Measurements from ENCODE around the gene AUTS2. TPM values are rescaled to one million over a fixed set of nuclear protein-coding genes. Genes with fewer than 3 reads are reported as not detected.

The AUTS2 gene
- total RNA-seq, 3 donors from 2014 or later = 31.2 to 67.6 (median 36.5) TPM

DNA sequence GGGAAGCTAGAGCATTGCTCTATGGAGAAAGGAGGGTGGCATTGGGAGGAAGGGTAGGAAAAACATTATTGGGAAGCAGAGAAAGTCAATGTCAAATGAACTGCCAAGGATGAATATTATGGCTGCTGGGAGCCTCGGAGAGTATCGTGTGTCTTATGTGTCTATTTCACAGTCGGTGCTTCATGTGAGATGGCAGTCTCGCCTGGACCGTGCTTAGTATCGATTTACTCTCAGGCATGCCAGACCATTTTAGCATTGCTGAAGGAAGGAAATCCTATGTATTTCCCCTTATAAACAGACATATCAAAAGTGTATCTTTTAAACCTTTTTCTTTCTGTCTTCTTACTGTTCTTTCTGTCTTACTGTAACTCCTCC, 612.6 kb downstream of the AUTS2 start:
- H3K36me3 ChIP-seq (ENCODE audit: low read depth) = no peaks in the 10 kb centered on the region
- no peak for DNase-seq
- no peaks in the 10 kb centered on the region for H3K9me3 ChIP-seq
- intact Hi-C loops (cut with DNase I, micrococcal nuclease) = no loop called here
- TF ChIP-seq, protein P1, sequence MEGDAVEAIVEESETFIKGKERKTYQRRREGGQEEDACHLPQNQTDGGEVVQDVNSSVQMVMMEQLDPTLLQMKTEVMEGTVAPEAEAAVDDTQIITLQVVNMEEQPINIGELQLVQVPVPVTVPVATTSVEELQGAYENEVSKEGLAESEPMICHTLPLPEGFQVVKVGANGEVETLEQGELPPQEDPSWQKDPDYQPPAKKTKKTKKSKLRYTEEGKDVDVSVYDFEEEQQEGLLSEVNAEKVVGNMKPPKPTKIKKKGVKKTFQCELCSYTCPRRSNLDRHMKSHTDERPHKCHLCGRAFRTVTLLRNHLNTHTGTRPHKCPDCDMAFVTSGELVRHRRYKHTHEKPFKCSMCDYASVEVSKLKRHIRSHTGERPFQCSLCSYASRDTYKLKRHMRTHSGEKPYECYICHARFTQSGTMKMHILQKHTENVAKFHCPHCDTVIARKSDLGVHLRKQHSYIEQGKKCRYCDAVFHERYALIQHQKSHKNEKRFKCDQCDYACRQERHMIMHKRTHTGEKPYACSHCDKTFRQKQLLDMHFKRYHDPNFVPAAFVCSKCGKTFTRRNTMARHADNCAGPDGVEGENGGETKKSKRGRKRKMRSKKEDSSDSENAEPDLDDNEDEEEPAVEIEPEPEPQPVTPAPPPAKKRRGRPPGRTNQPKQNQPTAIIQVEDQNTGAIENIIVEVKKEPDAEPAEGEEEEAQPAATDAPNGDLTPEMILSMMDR (IDR thresholded peaks at IDR 0.05) = no peak
- H3K4me1 ChIP-seq (ENCODE audit: low read depth) = no peaks in the 10 kb centered on the region
- no peak for ATAC-seq
- no peak overlapping the region for H3K4me3 ChIP-seq

DNA sequence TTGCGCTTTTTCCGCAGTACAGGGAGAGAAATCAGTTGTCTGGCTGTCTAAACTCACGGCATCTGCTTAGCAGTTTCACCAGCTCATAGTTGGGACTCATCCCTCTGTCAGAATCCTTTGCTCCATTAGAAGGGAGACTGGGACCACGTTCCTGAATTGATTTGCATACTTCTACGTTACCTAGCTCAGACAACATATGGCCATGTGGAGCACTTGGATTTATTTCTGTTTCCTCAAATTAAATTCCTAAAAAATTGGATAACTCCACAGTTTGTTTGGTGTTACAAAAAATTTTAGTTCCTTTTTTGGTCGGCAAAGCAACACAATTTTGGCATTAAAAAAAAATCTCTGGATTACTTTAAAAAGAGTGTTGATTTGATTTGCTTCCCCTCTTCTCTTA, 614.0 kb downstream of the AUTS2 start:
- DNase-seq (no peak), ATAC-seq (no peak)
- no peaks in the 10 kb centered on the region for H3K36me3 ChIP-seq (ENCODE audit: low read depth)
- H3K9me3 ChIP-seq = no peaks in the 10 kb centered on the region
- TF ChIP-seq, protein P1 (IDR thresholded peaks at IDR 0.05) = no peak
- intact Hi-C loops (cut with DNase I, micrococcal nuclease) = no loop called here
- H3K4me1 ChIP-seq (ENCODE audit: low read depth) = no peaks in the 10 kb centered on the region
- H3K4me3 ChIP-seq = no peak overlapping the region

DNA sequence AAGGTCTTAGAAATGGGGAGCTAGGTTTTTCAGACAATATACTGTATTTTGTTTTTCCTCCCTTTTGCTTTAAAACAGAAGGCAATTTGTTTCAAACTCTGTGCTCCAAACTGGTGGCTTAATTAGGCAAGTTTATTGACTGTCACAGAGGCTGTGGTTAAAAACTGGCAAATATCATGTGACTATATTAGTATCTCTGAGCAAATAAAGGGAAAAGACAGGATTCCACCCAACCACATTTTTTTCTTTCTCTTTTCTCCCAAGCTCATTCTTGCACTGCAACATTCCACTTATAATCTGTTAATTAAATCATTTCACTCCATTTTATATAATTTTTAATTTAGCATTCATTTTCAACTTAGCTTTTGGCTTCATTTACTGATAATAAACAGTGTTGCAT, 615.8 kb downstream of the AUTS2 start:
- no peaks in the 10 kb centered on the region for H3K9me3 ChIP-seq
- H3K36me3 ChIP-seq (ENCODE audit: low read depth) = no peaks in the 10 kb centered on the region
- H3K4me3 ChIP-seq = no peak overlapping the region
- TF ChIP-seq, protein P1 (IDR thresholded peaks at IDR 0.05) = no peak
- intact Hi-C loops (cut with DNase I, micrococcal nuclease) = no loop called here
- DNase-seq = no peak
- H3K4me1 ChIP-seq (ENCODE audit: low read depth) = no peaks in the 10 kb centered on the region
- ATAC-seq = no peak

DNA sequence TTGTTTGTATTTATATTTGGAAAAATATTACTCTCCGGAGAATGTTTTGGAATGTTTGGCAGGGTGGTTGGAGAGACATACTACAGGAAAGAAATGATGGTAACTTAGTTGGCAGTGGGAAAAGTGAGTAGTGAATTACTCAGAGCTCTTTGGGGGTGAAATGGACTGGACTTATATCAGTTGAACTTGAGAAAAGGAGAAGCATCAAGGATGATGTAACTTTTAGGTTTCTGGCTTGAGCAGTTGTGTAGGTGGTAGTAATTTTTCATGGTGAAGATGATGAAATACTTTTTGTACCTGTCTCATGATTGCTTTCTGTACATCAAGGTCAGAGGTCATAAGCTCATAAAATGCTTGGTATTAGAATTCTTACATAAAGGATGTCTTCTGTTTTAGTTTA, 617.2 kb downstream of the AUTS2 start:
- no peak for DNase-seq
- intact Hi-C loops (cut with DNase I, micrococcal nuclease) = no loop called here

DNA sequence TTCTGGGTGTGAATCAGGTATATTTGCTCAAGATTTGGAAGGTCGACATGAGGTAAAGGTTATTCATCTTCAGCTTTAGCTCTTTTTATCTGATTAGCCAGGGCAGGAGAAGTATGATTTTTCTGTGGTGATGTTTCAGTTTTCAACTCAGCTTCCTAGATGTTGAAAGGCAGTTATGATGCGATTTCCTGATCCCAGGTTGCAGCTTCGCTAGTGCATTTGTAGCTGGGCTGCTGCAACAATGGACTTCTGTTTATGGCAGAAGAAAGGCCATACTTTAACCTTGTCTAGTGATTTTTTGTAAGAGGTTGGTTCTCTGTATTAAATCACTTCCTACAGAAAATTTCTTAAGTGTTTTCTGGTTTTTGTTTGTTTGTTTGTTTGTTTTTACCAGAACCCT, 619.3 kb downstream of the AUTS2 start:
- Histone ChIP-seq H3K36me3 (ENCODE audit: low read depth) (no peaks in the 10 kb centered on the region), H3K9me3 (no peaks in the 10 kb centered on the region), H3K4me1 (ENCODE audit: low read depth) (no peaks in the 10 kb centered on the region), H3K4me3 (no peak overlapping the region)
- DNase-seq (no peak), ATAC-seq (no peak)
- TF ChIP-seq, protein P1 (IDR thresholded peaks at IDR 0.05) = no peak
- intact Hi-C loops (cut with DNase I, micrococcal nuclease) = no loop called here

More for the DNA sequence above, 617.2 kb downstream of the AUTS2 start:
- H3K9me3 ChIP-seq = no peaks in the 10 kb centered on the region
- no peaks in the 10 kb centered on the region for H3K4me1 ChIP-seq (ENCODE audit: low read depth)
- TF ChIP-seq, protein P1 (IDR thresholded peaks at IDR 0.05) = no peak
- no peak overlapping the region for H3K4me3 ChIP-seq
- ATAC-seq = no peak
- H3K36me3 ChIP-seq (ENCODE audit: low read depth) = no peaks in the 10 kb centered on the region

DNA sequence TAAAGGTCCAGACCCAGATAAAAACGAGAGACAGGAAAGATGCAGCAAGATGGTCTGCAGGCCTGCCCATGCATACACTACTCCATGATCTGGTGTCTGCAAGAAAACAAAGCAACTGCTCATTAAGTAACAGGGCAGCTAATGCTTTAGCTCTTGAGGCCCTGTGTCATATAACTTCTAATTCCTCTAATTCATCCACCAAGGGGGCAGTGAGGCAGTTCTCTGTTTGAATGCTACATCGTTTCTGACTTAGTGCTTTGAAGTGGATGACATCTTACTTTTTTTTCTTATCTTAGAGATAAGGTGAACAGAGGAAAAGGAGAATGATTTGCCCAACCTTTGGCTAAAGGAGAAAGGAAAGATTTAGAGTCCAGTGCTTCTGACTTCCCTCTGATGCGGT, 619.7 kb downstream of the AUTS2 start:
- H3K4me3 ChIP-seq = no peak overlapping the region
- TF ChIP-seq, protein P1 (IDR thresholded peaks at IDR 0.05) = no peak
- no peaks in the 10 kb centered on the region for H3K4me1 ChIP-seq (ENCODE audit: low read depth)
- no peaks in the 10 kb centered on the region for H3K36me3 ChIP-seq (ENCODE audit: low read depth)
- intact Hi-C loops (cut with DNase I, micrococcal nuclease) = no loop called here
- DNase-seq (no peak), ATAC-seq (no peak)
- no peaks in the 10 kb centered on the region for H3K9me3 ChIP-seq
